PC-3 (cell line): ENCODE data around the gene CTTN. TPM values are rescaled to one million over a fixed set of nuclear protein-coding genes. Genes with fewer than 3 reads are reported as not detected.

Source experiments
- ATAC-seq: fragments of 200-7000 bp; cut with Tn5 transposase; 2 replicates; pipeline ENCODE4 v1.9.1; 2020; ENCODE audit warnings: mild to moderate bottlenecking, moderate library complexity
- BruUV-seq: library from RNA; stranded (reverse); fragments of 400-500 nt; replicated peaks from 2 replicates; lab custom pipeline; 2021; lab: Mats Ljungman, UMichigan
- CTCF ChIA-PET: fragments of 300-600 bp; sonication (Branson Sonifier 250); formaldehyde crosslinking; loops from one replicate; lab custom pipeline; 2022; ENCODE audit warnings: antibody characterized with exemption; lab: Charles Lee
- POLR2A ChIA-PET: fragments of 300-600 bp; sonication (Branson Sonifier 250); formaldehyde crosslinking; loops from one replicate; lab custom pipeline; 2022; ENCODE audit warnings: antibody characterized with exemption; ENCODE audit not compliant: unreplicated experiment; lab: Charles Lee
- DNase-seq: peaks from one replicate; pipeline ENCODE4 v3.0.0-alpha.2; 2015
- H2AFZ ChIP-seq: fragments of 300-600 bp; sonication (generic); 2 replicates; pipeline ENCODE4 v1.6.0; 2016; ENCODE audit warnings: antibody characterized with exemption, low read length
- H3F3A ChIP-seq: fragments of 300-600 bp; sonication (generic); one replicate; pipeline ENCODE4 v1.6.0; 2017; ENCODE audit warnings: antibody characterized with exemption, low read length, control low read depth, mild to moderate bottlenecking; ENCODE audit not compliant: unreplicated experiment
- H3K27ac ChIP-seq: fragments of 300-600 bp; sonication (generic); 2 replicates; pipeline ENCODE4 v1.5.1; 2016; ENCODE audit warnings: mild to moderate bottlenecking, low read length
- H3K27me3 ChIP-seq: fragments of 300-600 bp; sonication (generic); 2 replicates; pipeline ENCODE4 v1.6.1; 2016; ENCODE audit warnings: low read length, mixed read lengths
- H3K36me3 ChIP-seq: fragments of 300-600 bp; sonication (generic); 2 replicates; pipeline ENCODE4 v1.6.1; 2016; ENCODE audit warnings: low read depth, mixed run types, low read length, mixed read lengths
- H3K4me1 ChIP-seq: fragments of 300-600 bp; sonication (generic); 2 replicates; pipeline ENCODE4 v1.5.1; 2016; ENCODE audit warnings: low read length; ENCODE audit not compliant: insufficient read depth
- H3K4me2 ChIP-seq: fragments of 300-600 bp; sonication (generic); 2 replicates; pipeline ENCODE4 v1.6.0; 2016; ENCODE audit warnings: low read length
- H3K4me3 ChIP-seq: fragments of 300-600 bp; sonication (generic); 2 replicates; pipeline ENCODE4 v1.5.1; 2016; ENCODE audit warnings: mild to moderate bottlenecking, low read length, mixed read lengths
- H3K79me2 ChIP-seq: fragments of 300-600 bp; sonication (generic); 2 replicates; pipeline ENCODE4 v1.6.1; 2017; ENCODE audit warnings: low read length, mixed read lengths
- H3K9ac ChIP-seq: fragments of 300-600 bp; sonication (generic); 2 replicates; pipeline ENCODE4 v1.6.0; 2016; ENCODE audit warnings: mild to moderate bottlenecking, low read length
- H3K9me2 ChIP-seq: fragments of 300-600 bp; sonication (generic); replicated peaks from 2 replicates; pipeline ENCODE4 v1.6.1; 2016; ENCODE audit warnings: mixed run types, low read length, mixed read lengths
- H3K9me3 ChIP-seq: fragments of 300-600 bp; sonication (generic); 2 replicates; pipeline ENCODE4 v1.6.1; 2016; ENCODE audit warnings: low read length, mixed read lengths
- H4K20me1 ChIP-seq: fragments of 300-600 bp; sonication (generic); 2 replicates; pipeline ENCODE4 v1.6.1; 2016; ENCODE audit warnings: low read length, mixed read lengths
- CTCF ChIP-seq: fragments of 300-600 bp; sonication (generic); conservative IDR thresholded peaks from 2 replicates; pipeline ENCODE4 v1.5.1; 2017; ENCODE audit warnings: antibody characterized with exemption, low read depth, mild to moderate bottlenecking, low read length
- EZH2 ChIP-seq: fragments of 300-600 bp; sonication (generic); IDR thresholded peaks from one replicate; pipeline ENCODE4 v1.6.1; 2017; ENCODE audit warnings: antibody characterized with exemption, mild to moderate bottlenecking, low read length; ENCODE audit not compliant: unreplicated experiment
- EZH2phosphoT487 ChIP-seq: fragments of 300-600 bp; sonication (generic); IDR thresholded peaks from 2 replicates; pipeline ENCODE4 v1.6.1; 2018; ENCODE audit warnings: mild to moderate bottlenecking, antibody characterized with exemption, low read length, borderline replicate concordance
- intact Hi-C: fragments of 100-400 bp; cut with micrococcal nuclease; formaldehyde crosslinking; loops from 2 replicates; pipeline ENCODE4 v1.9.0; 2023
- total RNA-seq: library from RNA; depleted of rRNA; stranded (reverse); fragments of >200 nt; gene quantifications from 2 replicates; pipeline ENCODE4 v1.2.3, GENCODE V29; 2014

Gene CTTN
- total RNA-seq, 1 experiment from 2014 or later: 244 TPM

- no peaks in the 10 kb centered on the region for H3K9me3 ChIP-seq
- DNase-seq: no peak
- H4K20me1 ChIP-seq: no peaks in the 10 kb centered on the region
- no peak overlapping the region for H3K4me2 ChIP-seq
- no peaks in the 10 kb centered on the region for H3K27me3 ChIP-seq
- H3K9ac ChIP-seq: no peak overlapping the region
- H3K4me1 ChIP-seq: no peaks in the 10 kb centered on the region
- peaks cover 62% of the 10 kb centered on the region for H3K36me3 ChIP-seq
- H3K27ac ChIP-seq: no peak overlapping the region
- no TSS peak for BruUV-seq
- intact Hi-C loops: no loop called here
- TF ChIP-seq CTCF (no peak), EZH2 (no peak), EZH2phosphoT487 (no peak)
- no peak for ATAC-seq
- no peaks in the 10 kb centered on the region for H3K9me2 ChIP-seq
- no peaks in the 10 kb centered on the region for H3F3A ChIP-seq
- H3K4me3 ChIP-seq: no peak overlapping the region
- POLR2A ChIA-PET: no interaction called here
- CTCF ChIA-PET: no interaction called here
- H3K79me2 ChIP-seq: no peaks in the 10 kb centered on the region
- H2AFZ ChIP-seq: no peak overlapping the region
Observed at GRCh38 chr11:70353329-70353728, 45.0 kb upstream of the CTTN start.

GRCh38 chr11:70353900-70354568 is 44.3 kb upstream of the CTTN start:
- H4K20me1 ChIP-seq: no peaks in the 10 kb centered on the region
- ATAC-seq: no peak
- no peaks in the 10 kb centered on the region for H3F3A ChIP-seq
- POLR2A ChIA-PET: no interaction called here
- no peaks in the 10 kb centered on the region for H3K79me2 ChIP-seq
- H3K9ac ChIP-seq: no peak overlapping the region
- H3K27ac ChIP-seq: no peak overlapping the region
- no TSS peak for BruUV-seq
- H3K4me3 ChIP-seq: no peak overlapping the region
- TF ChIP-seq EZH2 (no peak), CTCF (no peak), EZH2phosphoT487 (no peak)
- H3K27me3 ChIP-seq: no peaks in the 10 kb centered on the region
- H3K4me1 ChIP-seq: no peaks in the 10 kb centered on the region
- DNase-seq: no peak
- CTCF ChIA-PET: no interaction called here
- no peaks in the 10 kb centered on the region for H3K9me3 ChIP-seq
- H3K36me3 ChIP-seq: peaks cover 62% of the 10 kb centered on the region
- no peaks in the 10 kb centered on the region for H3K9me2 ChIP-seq
- H2AFZ ChIP-seq: no peak overlapping the region
- H3K4me2 ChIP-seq: no peak overlapping the region
- intact Hi-C loops: no loop called here

- Histone ChIP-seq H3K4me3 (no peak overlapping the region), H3K9ac (no peak overlapping the region), H3K36me3 (peaks cover 62% of the 10 kb centered on the region), H3K9me3 (no peaks in the 10 kb centered on the region), H4K20me1 (no peaks in the 10 kb centered on the region), H3K4me2 (no peak overlapping the region), H2AFZ (no peak overlapping the region), H3K4me1 (no peaks in the 10 kb centered on the region), H3F3A (no peaks in the 10 kb centered on the region), H3K79me2 (no peaks in the 10 kb centered on the region), H3K27me3 (no peaks in the 10 kb centered on the region), H3K9me2 (no peaks in the 10 kb centered on the region), H3K27ac (no peak overlapping the region)
- intact Hi-C loops: no loop called here
- ChIA-PET CTCF (no interaction called here), POLR2A (no interaction called here)
- BruUV-seq: no TSS peak
- ATAC-seq (no peak), DNase-seq (no peak)
- TF ChIP-seq EZH2: no peak
- no peak for TF ChIP-seq EZH2phosphoT487
- no peak for TF ChIP-seq CTCF
Observed at GRCh38 chr11:70354629-70355028, 43.7 kb upstream of the CTTN start.
